Hepatocyte (in vitro differentiated cells): ENCODE data around the gene SETD7.

Experiments used
- EZH2phosphoT487 ChIP-seq: fragments of 200-600 bp; sonication (generic); IDR thresholded peaks from one replicate; pipeline ENCODE4 v1.6.1; 2018; ENCODE audit warnings: antibody characterized with exemption, mild to moderate bottlenecking, low read depth, moderate library complexity; ENCODE audit not compliant: unreplicated experiment, severe bottlenecking
- TF ChIP-seq, protein P1 (sequence below): fragments of 200-600 bp; sonication (generic); IDR thresholded peaks from 2 replicates; pipeline ENCODE4 v1.5.1; 2016; ENCODE audit warnings: antibody characterized with exemption, mild to moderate bottlenecking; ENCODE audit not compliant: poor library complexity

DNA sequence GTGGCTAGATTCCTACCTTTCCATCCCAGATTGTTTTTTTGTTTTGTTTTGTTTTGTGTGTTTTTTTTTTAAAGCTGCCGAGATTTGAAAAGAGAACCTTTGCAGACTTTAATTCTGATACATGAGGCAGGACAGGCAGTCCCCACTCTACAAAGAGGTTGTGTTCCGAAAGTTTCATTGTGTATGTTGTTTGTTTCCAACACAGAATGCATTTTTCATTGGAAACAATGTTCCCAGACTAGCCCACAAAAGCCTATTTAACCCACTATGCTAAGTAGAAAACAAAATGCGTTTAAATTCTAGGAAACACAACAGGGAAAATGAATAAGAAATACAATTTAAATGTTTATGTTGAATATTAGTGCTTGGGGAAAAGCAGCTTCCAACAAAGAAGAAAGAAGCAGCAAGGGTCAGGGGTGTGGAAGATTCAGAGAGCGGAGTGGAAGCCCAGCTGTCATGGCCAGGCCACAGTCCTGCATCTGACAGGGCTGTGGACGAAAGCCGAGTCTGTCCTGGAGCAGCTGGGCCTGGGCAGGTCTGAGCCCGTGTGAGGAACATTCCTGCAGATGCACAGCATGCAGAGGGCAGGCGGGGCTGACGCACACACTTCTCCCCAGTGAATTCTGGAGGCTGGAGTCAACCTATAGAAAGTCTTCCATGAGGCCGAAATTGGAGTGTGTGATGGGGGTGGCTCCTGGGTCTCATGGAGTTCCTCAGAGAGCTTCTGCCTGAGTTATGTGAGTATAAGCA, 12.4 kb upstream of the SETD7 start:
- TF ChIP-seq, protein P1, sequence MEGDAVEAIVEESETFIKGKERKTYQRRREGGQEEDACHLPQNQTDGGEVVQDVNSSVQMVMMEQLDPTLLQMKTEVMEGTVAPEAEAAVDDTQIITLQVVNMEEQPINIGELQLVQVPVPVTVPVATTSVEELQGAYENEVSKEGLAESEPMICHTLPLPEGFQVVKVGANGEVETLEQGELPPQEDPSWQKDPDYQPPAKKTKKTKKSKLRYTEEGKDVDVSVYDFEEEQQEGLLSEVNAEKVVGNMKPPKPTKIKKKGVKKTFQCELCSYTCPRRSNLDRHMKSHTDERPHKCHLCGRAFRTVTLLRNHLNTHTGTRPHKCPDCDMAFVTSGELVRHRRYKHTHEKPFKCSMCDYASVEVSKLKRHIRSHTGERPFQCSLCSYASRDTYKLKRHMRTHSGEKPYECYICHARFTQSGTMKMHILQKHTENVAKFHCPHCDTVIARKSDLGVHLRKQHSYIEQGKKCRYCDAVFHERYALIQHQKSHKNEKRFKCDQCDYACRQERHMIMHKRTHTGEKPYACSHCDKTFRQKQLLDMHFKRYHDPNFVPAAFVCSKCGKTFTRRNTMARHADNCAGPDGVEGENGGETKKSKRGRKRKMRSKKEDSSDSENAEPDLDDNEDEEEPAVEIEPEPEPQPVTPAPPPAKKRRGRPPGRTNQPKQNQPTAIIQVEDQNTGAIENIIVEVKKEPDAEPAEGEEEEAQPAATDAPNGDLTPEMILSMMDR = no peak
- no peak for TF ChIP-seq EZH2phosphoT487
